H54 (cell line): Measurements from ENCODE around the gene MLKL.

Experiments
- DNase-seq: peaks from one replicate; pipeline ENCODE4 v3.0.0; 2011; ENCODE audit warnings: low spot score, mixed read lengths; ENCODE audit not compliant: insufficient read length
- FAIRE-seq: peaks from 3 replicates; lab custom pipeline; 2011; peaks lifted over from hg19 to GRCh38; lab: Jason Lieb, UNC
- POLR2A ChIP-seq: IDR thresholded peaks from 2 replicates; pipeline ENCODE4 v1.6.1; 2011; ENCODE audit warnings: low read depth, mild to moderate bottlenecking, low read length

MLKL gene

GRCh38 chr16:74627506-74628220 is 73.0 kb downstream of the MLKL start:
- TF ChIP-seq POLR2A, result no peak
- no peak for FAIRE-seq
- DNase-seq, result no peak

DNA sequence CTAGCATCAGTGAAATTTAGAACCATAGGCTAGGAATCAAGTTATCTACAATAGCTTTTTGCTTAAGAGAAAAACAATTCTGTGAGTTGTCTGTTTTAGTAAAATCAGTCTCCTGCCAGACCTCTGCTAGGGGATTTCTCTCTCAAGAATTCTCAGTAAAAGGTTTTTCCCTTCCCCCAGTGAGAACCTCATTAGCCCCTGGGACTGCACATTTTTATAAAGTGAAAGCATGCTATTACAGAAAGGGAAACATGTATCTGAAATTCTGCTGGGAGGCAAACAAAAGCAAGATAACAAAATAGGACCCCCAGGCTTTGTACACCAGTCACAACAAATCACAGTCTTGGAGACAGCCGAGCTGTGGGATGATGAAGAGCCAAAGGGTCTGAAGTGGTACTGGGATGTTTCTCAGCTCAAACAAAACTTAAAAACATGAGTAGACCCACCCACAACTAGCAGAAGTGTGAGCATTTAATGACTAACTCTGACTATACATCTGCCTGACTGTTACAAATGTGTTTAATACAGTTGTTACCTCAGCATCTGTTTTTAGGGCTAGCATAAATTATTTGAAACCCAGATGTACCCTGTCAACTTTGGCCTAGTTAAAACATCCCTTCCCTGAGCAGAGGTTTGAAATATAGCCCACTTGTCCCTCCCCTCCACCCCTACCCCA is 73.8 kb downstream of the MLKL start:
- FAIRE-seq, result no peak
- no peak for TF ChIP-seq POLR2A
- no peak for DNase-seq

GRCh38 chr16:74625500-74626350 is 74.9 kb downstream of the MLKL start:
- FAIRE-seq (no peak), DNase-seq (no peak)
- TF ChIP-seq POLR2A, result no peak

DNA sequence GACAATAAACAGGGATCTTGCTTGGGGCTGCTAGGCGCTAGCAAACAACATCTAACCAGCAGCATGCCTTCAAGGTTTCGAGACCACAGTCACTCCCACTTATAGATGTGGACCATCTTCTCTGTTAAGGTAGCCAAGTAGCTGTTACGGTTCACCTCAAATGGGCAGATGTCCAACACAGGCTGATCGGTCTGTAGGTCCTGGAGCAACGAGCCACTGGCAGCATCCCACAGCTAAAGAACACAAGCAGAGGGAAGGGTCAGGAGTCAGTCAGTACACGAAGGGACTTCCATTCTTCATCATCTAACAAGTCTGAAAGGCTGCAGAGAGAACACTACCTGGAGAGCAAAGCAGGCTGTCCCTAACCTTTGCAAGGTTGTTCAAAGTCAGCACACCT is 76.8 kb downstream of the MLKL start:
- TF ChIP-seq POLR2A, result no peak
- no peak for FAIRE-seq

DNA sequence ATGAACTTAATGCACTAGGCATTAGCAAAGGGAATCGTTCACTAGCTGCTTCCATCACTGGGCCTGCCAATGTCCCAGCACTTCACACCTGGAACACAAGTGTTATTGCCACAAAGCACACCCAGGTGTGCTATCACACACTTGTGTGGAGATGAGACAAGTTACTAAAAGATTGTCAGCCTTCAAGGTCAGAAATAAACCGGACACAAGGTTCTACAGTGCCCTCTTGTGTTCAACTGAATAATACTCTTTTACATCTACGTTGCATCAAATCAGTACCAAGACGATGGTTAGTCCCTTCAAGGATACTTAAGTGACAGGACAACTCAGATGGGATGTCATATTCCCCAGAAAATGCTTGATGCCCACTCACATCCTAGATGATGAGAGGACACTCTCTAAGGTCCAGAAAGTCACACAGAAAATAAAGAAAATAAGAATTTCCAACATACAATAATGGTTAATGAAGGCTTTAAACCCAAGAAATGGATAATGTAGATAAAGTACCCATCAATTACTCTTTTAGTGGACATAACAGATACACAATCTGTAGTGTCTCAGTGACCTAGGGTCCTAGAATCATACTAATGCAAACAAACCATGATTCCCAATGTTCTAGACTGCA is 77.3 kb downstream of the MLKL start:
- no peak for TF ChIP-seq POLR2A
- FAIRE-seq (no peak), DNase-seq (no peak)

More for the DNA sequence above, 76.8 kb downstream of the MLKL start:
- no peak for DNase-seq

DNA sequence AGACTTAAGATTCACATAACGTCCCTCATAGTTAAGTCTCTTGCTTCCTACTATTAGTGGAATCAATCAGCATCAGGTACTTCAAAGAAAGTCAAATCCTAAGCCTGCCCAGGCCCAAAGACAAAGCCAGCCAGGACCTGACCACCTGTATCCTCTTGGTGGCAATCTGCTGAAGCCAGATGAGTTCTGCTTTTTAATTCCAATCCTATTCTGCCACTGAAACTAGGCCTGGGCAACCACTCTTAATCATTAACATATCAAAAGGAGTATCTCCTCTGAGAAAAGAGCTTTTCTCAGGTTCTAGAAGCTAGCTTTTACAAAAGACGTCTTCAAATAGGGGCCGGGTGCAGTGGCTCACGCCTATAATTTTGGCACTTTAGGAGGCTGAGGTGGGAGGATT is 78.7 kb downstream of the MLKL start:
- TF ChIP-seq POLR2A, result no peak
- DNase-seq, result no peak
- FAIRE-seq, result no peak
